Osteocyte (in vitro differentiated cells): ENCODE data around the gene DMD. TPM values are rescaled to one million over a fixed set of nuclear protein-coding genes. Genes with fewer than 3 reads are reported as not detected.

Experiments
- DNase-seq: peaks from one replicate; pipeline ENCODE4 v3.0.0; 2021; ENCODE audit warnings: mixed read lengths; ENCODE audit not compliant: unreplicated experiment; ENCODE audit errors: extremely low spot score
- H3K27ac Mint-ChIP-seq: one replicate; pipeline ENCODE4 v1.8.0; 2021; ENCODE audit warnings: mild to moderate bottlenecking, mixed read lengths; ENCODE audit not compliant: unreplicated experiment
- H3K27me3 Mint-ChIP-seq: one replicate; pipeline ENCODE4 v1.8.0; 2021; ENCODE audit warnings: mixed read lengths; ENCODE audit not compliant: unreplicated experiment
- H3K36me3 Mint-ChIP-seq: one replicate; pipeline ENCODE4 v1.8.0; 2021; ENCODE audit warnings: mixed read lengths; ENCODE audit not compliant: unreplicated experiment
- H3K4me1 Mint-ChIP-seq: one replicate; pipeline ENCODE4 v1.8.0; 2021; ENCODE audit warnings: mixed read lengths; ENCODE audit not compliant: unreplicated experiment
- H3K4me3 Mint-ChIP-seq: one replicate; pipeline ENCODE4 v1.8.0; 2021; ENCODE audit warnings: mild to moderate bottlenecking, moderate library complexity, mixed read lengths; ENCODE audit not compliant: unreplicated experiment
- H3K9me3 Mint-ChIP-seq: one replicate; pipeline ENCODE4 v1.8.0; 2021; ENCODE audit warnings: mixed read lengths; ENCODE audit not compliant: unreplicated experiment
- CTCF ChIP-seq: fragments of 200-600 bp; sonication (generic); IDR thresholded peaks from 2 replicates; pipeline ENCODE4 v1.5.0; 2021; ENCODE audit warnings: antibody characterized with exemption, mild to moderate bottlenecking, moderate library complexity
- total RNA-seq: library from RNA; stranded (reverse); gene quantifications from 2 replicates; pipeline ENCODE4 v1.2.1, GENCODE V29; 2021

DMD gene
- total RNA-seq, 1 donor from 2014 or later, result 317 TPM

- TF ChIP-seq CTCF, result no peak
- Mint-ChIP-seq H3K4me1 (no peaks in the 10 kb centered on the region), H3K9me3 (no peaks in the 10 kb centered on the region), H3K27me3 (no peaks in the 10 kb centered on the region), H3K36me3 (no peaks in the 10 kb centered on the region), H3K27ac (no peak overlapping the region), H3K4me3 (no peak overlapping the region)
- no peak for DNase-seq
Observed at GRCh38 chrX:33032700-33033099, 178.6 kb downstream of the DMD start.

GRCh38 chrX:33014949-33015348, 196.4 kb downstream of the DMD start:
- DNase-seq, result no peak
- Mint-ChIP-seq H3K9me3 (no peaks in the 10 kb centered on the region), H3K27me3 (no peaks in the 10 kb centered on the region), H3K36me3 (no peaks in the 10 kb centered on the region), H3K27ac (no peak overlapping the region), H3K4me3 (no peak overlapping the region), H3K4me1 (no peaks in the 10 kb centered on the region)
- no peak for TF ChIP-seq CTCF

GRCh38 chrX:33014086-33014485, 197.3 kb downstream of the DMD start:
- Mint-ChIP-seq H3K27me3 (no peaks in the 10 kb centered on the region), H3K4me1 (no peaks in the 10 kb centered on the region), H3K36me3 (no peaks in the 10 kb centered on the region), H3K4me3 (no peak overlapping the region), H3K27ac (no peak overlapping the region), H3K9me3 (no peaks in the 10 kb centered on the region)
- DNase-seq, result no peak
- TF ChIP-seq CTCF, result no peak

GRCh38 chrX:33001107-33001506, 210.2 kb downstream of the DMD start:
- Mint-ChIP-seq H3K36me3 (no peaks in the 10 kb centered on the region), H3K4me3 (no peak overlapping the region), H3K27me3 (peaks cover 2% of the 10 kb centered on the region), H3K4me1 (no peaks in the 10 kb centered on the region), H3K27ac (no peak overlapping the region), H3K9me3 (no peaks in the 10 kb centered on the region)
- no peak for DNase-seq
- TF ChIP-seq CTCF, result no peak

- H3K27me3 Mint-ChIP-seq, result no peaks in the 10 kb centered on the region
Observed at GRCh38 chrX:32998776-32999175, 212.6 kb downstream of the DMD start.

More at GRCh38 chrX:32998776-32999175, 212.6 kb downstream of the DMD start:
- DNase-seq, result no peak
- Mint-ChIP-seq H3K4me3 (no peak overlapping the region), H3K27ac (no peak overlapping the region), H3K9me3 (no peaks in the 10 kb centered on the region), H3K4me1 (no peaks in the 10 kb centered on the region), H3K36me3 (no peaks in the 10 kb centered on the region)
- no peak for TF ChIP-seq CTCF
